B cell (primary cell): ENCODE measurements around the gene HIGD1A. TPM values are rescaled to one million over a fixed set of nuclear protein-coding genes. Genes with fewer than 3 reads are reported as not detected.

Experiments
- ATAC-seq: fragments of 200-7000 bp; cut with Tn5 transposase; one replicate; pipeline ENCODE4 v1.10.0; 2021; ENCODE audit warnings: low read depth, mild to moderate bottlenecking, moderate number of reproducible peaks, moderate library complexity
- CTCF ChIA-PET: fragments of 350-600 bp; sonication (Branson Sonifier 250); formaldehyde crosslinking; loops from one replicate; lab custom pipeline; 2021; ENCODE audit warnings: antibody characterized with exemption, inconsistent platforms; lab: Charles Lee
- POLR2A ChIA-PET: fragments of 350-600 bp; sonication (Branson Sonifier 250); formaldehyde crosslinking; loops from one replicate; lab custom pipeline; 2021; ENCODE audit warnings: antibody characterized with exemption; lab: Charles Lee
- DNase-seq: peaks from one replicate; pipeline ENCODE4 v3.0.0; 2013
- H2AFZ ChIP-seq: 2 replicates; pipeline ENCODE4 v1.6.1; 2012; ENCODE audit warnings: mild to moderate bottlenecking, low read depth, low read length; ENCODE audit not compliant: insufficient read depth, poor library complexity, severe bottlenecking
- H3K27ac ChIP-seq, 2 donors: 1 replicate in 1 of 2; 2 replicates in 1 of 2; pipeline ENCODE4 v1.5.1; 2012 to 2013; ENCODE audit warnings: low read length in 2 of 2, mild to moderate bottlenecking in 2 of 2, moderate library complexity in 1 of 2
- H3K27me3 ChIP-seq, 4 experiments: fragments of 200-600 bp in 1 of 4; sonication (generic) in 1 of 4; replicated peaks in 1 of 4; 1 replicate in 2 of 4; 2 replicates in 2 of 4; pipeline versions ENCODE4 v1.6.1 to v1.7.0; 2013 to 2016; ENCODE audit warnings: low read length in 3 of 4, mild to moderate bottlenecking in 2 of 4, mixed read lengths in 1 of 4, moderate library complexity in 1 of 4; ENCODE audit not compliant: insufficient read depth in 4 of 4, control insufficient read depth in 3 of 4; ENCODE audit errors: control extremely low read depth in 1 of 4
- H3K36me3 ChIP-seq, 2 experiments: replicated peaks in 1 of 2; 1 replicate in 1 of 2; 2 replicates in 1 of 2; pipeline versions ENCODE4 v1.6.1 to v1.7.1; 2013; ENCODE audit warnings: low read length in 1 of 2; ENCODE audit not compliant: insufficient read depth in 2 of 2, control insufficient read depth in 1 of 2; ENCODE audit errors: control extremely low read depth in 1 of 2, extremely low read depth in 1 of 2
- H3K4me1 ChIP-seq, 2 donors: fragments of 200-600 bp in 1 of 2; sonication (generic) in 1 of 2; 1 replicate in 1 of 2; 2 replicates in 1 of 2; pipeline versions ENCODE4 v1.5.1 to v1.6.1; 2013 to 2017; ENCODE audit warnings: low read length in 2 of 2; ENCODE audit not compliant: control insufficient read depth in 2 of 2, insufficient read depth in 2 of 2
- H3K4me2 ChIP-seq: replicated peaks from 2 replicates; pipeline ENCODE3; 2012; ENCODE audit warnings: mild to moderate bottlenecking, low read depth, low read length; ENCODE audit not compliant: poor library complexity, severe bottlenecking
- H3K4me3 ChIP-seq, 5 experiments: fragments of 200-600 bp in 1 of 5; sonication (generic) in 1 of 5; 1 replicate in 3 of 5; 2 replicates in 2 of 5; pipeline versions ENCODE4 v1.5.1 to v1.7.0; 2011 to 2016; ENCODE audit warnings: low read length in 4 of 5, mild to moderate bottlenecking in 4 of 5, low read depth in 2 of 5, control low read depth in 1 of 5, moderate library complexity in 1 of 5; ENCODE audit not compliant: insufficient read depth in 1 of 5; ENCODE audit errors: control extremely low read depth in 1 of 5, extremely low read depth in 1 of 5
- H3K79me2 ChIP-seq: fragments of 200-600 bp; sonication (generic); one replicate; pipeline ENCODE4 v1.6.0; 2016; ENCODE audit warnings: low read length; ENCODE audit not compliant: control insufficient read depth, insufficient read depth
- H3K9ac ChIP-seq: fragments of 200-600 bp; sonication (generic); 2 replicates; pipeline ENCODE4 v1.6.1; 2017; ENCODE audit warnings: mild to moderate bottlenecking, low read length, moderate library complexity
- H3K9me3 ChIP-seq, 3 donors: one replicate each; pipeline versions ENCODE4 v1.6.1 to v1.7.1; 2013; ENCODE audit warnings: low read length in 2 of 3; ENCODE audit not compliant: control insufficient read depth in 2 of 3, insufficient read depth in 1 of 3; ENCODE audit errors: control extremely low read depth in 1 of 3
- H4K20me1 ChIP-seq: 2 replicates; pipeline ENCODE4 v1.6.0; 2012; ENCODE audit warnings: mild to moderate bottlenecking, low read length; ENCODE audit not compliant: insufficient read depth, control insufficient read depth, poor library complexity, severe bottlenecking
- H3K27ac Mint-ChIP-seq: one replicate; pipeline ENCODE4 v1.8.0; 2021; ENCODE audit warnings: mixed read lengths
- H3K27me3 Mint-ChIP-seq: one replicate; pipeline ENCODE4 v1.8.0; 2021; ENCODE audit warnings: mixed read lengths
- H3K4me1 Mint-ChIP-seq: one replicate; pipeline ENCODE4 v1.8.0; 2021; ENCODE audit warnings: mixed read lengths
- H3K4me3 Mint-ChIP-seq: one replicate; pipeline ENCODE4 v1.8.0; 2021; ENCODE audit warnings: mixed read lengths
- H3K9me3 Mint-ChIP-seq: one replicate; pipeline ENCODE4 v1.8.0; 2022; ENCODE audit warnings: mixed read lengths; ENCODE audit not compliant: insufficient read depth
- CTCF ChIP-seq: fragments of 200-600 bp; IDR thresholded peaks from one replicate; pipeline ENCODE4 v1.8.0; 2022; ENCODE audit warnings: antibody characterized with exemption, mild to moderate bottlenecking
- EZH2 ChIP-seq: IDR thresholded peaks from 2 replicates; pipeline ENCODE4 v1.6.1; 2012; ENCODE audit warnings: borderline replicate concordance, low read depth, mild to moderate bottlenecking, moderate library complexity, low read length; ENCODE audit not compliant: insufficient read depth, poor library complexity, severe bottlenecking
- WGBS: methylation state at CpG from one replicate; pipeline ENCODE4 v1.1.5; 2013; ENCODE audit warnings: missing lambda C conversion rate; ENCODE audit not compliant: insufficient coverage; 5-methylcytosine and 5-hydroxymethylcytosine counted together
- intact Hi-C: fragments of 100-400 bp; cut with micrococcal nuclease; formaldehyde crosslinking; loops from one replicate; pipeline ENCODE4 v1.10.0; 2022
- polyA plus RNA-seq: library from polyadenylated mRNA; depleted of rRNA; stranded (reverse); fragments of >200 nt; gene quantifications from 2 replicates; pipeline ENCODE4 v1.2.3, GENCODE V29; 2012
- total RNA-seq, 2 donors: library from RNA; stranded (reverse); fragments of 120-200 nt in 1 of 2; gene quantifications; 1 replicate in 1 of 2; 2 replicates in 1 of 2; pipeline versions ENCODE4 v1.2.3 to v1.2.4, GENCODE V29; 2013 to 2022

The HIGD1A gene
- total and polyA plus RNA-seq, 2 donors (not counting 1 experiment from before 2014, with no cell fraction given), result 14.2 to 16.5 TPM

- ChIA-PET POLR2A (no interaction called here), CTCF (interaction anchor here (2.1 kb wide), 1 partner anchor 11 kb away, joined by 5 read pairs; no protein-coding TSS in a partner anchor)
- no peak overlapping the region for H3K4me3 Mint-ChIP-seq
- Histone ChIP-seq H3K36me3 (no peaks in the 10 kb centered on the region), H3K9ac (no peak overlapping the region), H3K79me2 (no peaks in the 10 kb centered on the region), H3K9me3 (no peaks in the 10 kb centered on the region), H2AFZ (no peak overlapping the region), H3K27me3 (no peaks in the 10 kb centered on the region), H3K27ac (no peak overlapping the region), H3K4me2 (no peak overlapping the region), H4K20me1 (no peaks in the 10 kb centered on the region), H3K4me1 (no peaks in the 10 kb centered on the region), H3K4me3 (no peak overlapping the region)
- H3K4me1 Mint-ChIP-seq, result no peaks in the 10 kb centered on the region
- intact Hi-C loops, result no loop called here
- no peaks in the 10 kb centered on the region for H3K9me3 Mint-ChIP-seq
- no peak overlapping the region for H3K27ac Mint-ChIP-seq
- H3K27me3 Mint-ChIP-seq, result peaks cover 8% of the 10 kb centered on the region
- ATAC-seq (no peak), DNase-seq (no peak)
- no peak for TF ChIP-seq EZH2
- TF ChIP-seq CTCF, result no peak
- WGBS, result no CpG with 5 or more reads among the region's 2 CpGs
Measured at GRCh38 chr3:42763021-42763420, 41.3 kb downstream of the HIGD1A start.

GRCh38 chr3:42762046-42762724, 42.1 kb downstream of the HIGD1A start:
- TF ChIP-seq CTCF (no peak), EZH2 (no peak)
- Histone ChIP-seq H3K4me1 (no peaks in the 10 kb centered on the region), H2AFZ (no peak overlapping the region), H3K9me3 (no peaks in the 10 kb centered on the region), H4K20me1 (no peaks in the 10 kb centered on the region), H3K4me3 (no peak overlapping the region), H3K9ac (no peak overlapping the region), H3K36me3 (no peaks in the 10 kb centered on the region), H3K4me2 (no peak overlapping the region), H3K79me2 (no peaks in the 10 kb centered on the region), H3K27ac (no peak overlapping the region), H3K27me3 (no peaks in the 10 kb centered on the region)
- Mint-ChIP-seq H3K4me1 (no peaks in the 10 kb centered on the region), H3K27ac (no peak overlapping the region), H3K4me3 (no peak overlapping the region), H3K9me3 (no peaks in the 10 kb centered on the region), H3K27me3 (peaks cover 8% of the 10 kb centered on the region)
- ChIA-PET POLR2A (no interaction called here), CTCF (interaction anchor here (0.7 to 2.1 kb wide), 2 partner anchors 10 to 18 kb away, joined by 3 to 5 read pairs; no protein-coding TSS in a partner anchor)
- intact Hi-C loops, result no loop called here
- ATAC-seq (no peak), DNase-seq (no peak)
- no CpG with 5 or more reads among the region's 6 CpGs for WGBS
